Measurements from ENCODE around the gene M6PR.

M6PR gene

GRCh38 chr12:8894378-8894777 is 55.1 kb downstream of the M6PR start:
- in situ Hi-C loops (cut with MboI; ENCODE audit: low pct_unique_long_range_greater_than_20kb, low sequenced_read_pairs, unreplicated experiment): no loop called here

GRCh38 chr12:8891976-8892375 is 57.5 kb downstream of the M6PR start:
- in situ Hi-C loops (cut with MboI; ENCODE audit: low pct_unique_long_range_greater_than_20kb, low sequenced_read_pairs, unreplicated experiment): no loop called here

More at GRCh38 chr12:8894378-8894777, 55.1 kb downstream of the M6PR start:
- TF ChIP-seq, protein P1, sequence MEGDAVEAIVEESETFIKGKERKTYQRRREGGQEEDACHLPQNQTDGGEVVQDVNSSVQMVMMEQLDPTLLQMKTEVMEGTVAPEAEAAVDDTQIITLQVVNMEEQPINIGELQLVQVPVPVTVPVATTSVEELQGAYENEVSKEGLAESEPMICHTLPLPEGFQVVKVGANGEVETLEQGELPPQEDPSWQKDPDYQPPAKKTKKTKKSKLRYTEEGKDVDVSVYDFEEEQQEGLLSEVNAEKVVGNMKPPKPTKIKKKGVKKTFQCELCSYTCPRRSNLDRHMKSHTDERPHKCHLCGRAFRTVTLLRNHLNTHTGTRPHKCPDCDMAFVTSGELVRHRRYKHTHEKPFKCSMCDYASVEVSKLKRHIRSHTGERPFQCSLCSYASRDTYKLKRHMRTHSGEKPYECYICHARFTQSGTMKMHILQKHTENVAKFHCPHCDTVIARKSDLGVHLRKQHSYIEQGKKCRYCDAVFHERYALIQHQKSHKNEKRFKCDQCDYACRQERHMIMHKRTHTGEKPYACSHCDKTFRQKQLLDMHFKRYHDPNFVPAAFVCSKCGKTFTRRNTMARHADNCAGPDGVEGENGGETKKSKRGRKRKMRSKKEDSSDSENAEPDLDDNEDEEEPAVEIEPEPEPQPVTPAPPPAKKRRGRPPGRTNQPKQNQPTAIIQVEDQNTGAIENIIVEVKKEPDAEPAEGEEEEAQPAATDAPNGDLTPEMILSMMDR (IDR thresholded peaks at IDR 0.05; ENCODE audit: extremely low read depth, insufficient read depth, missing control alignments): no peak
- DNase-seq (ENCODE audit: low spot score): no peak

More at GRCh38 chr12:8891976-8892375, 57.5 kb downstream of the M6PR start:
- TF ChIP-seq, protein P1 (IDR thresholded peaks at IDR 0.05; ENCODE audit: extremely low read depth, insufficient read depth, missing control alignments): no peak
- DNase-seq (ENCODE audit: low spot score): no peak

Data from GM13977 (cell line).